Stimulated activated CD4-positive, alpha-beta T cell treated with anti-CD3 and anti-CD28 coated beads, Interleukin-2, amount 100 ng/mL, for 24 hours (primary cell): Measurements from ENCODE around the gene RASL11A.
"Not testable (repeated sequence)": the region's sequence is repeated elsewhere in the genome, so short reads cannot be mapped to it uniquely, and the experiment has no call there.

Source experiments
- DNase-seq, 2 donors: peaks; one replicate each; pipeline ENCODE4 v3.0.0-alpha.2; 2020

Gene RASL11A, protein sequence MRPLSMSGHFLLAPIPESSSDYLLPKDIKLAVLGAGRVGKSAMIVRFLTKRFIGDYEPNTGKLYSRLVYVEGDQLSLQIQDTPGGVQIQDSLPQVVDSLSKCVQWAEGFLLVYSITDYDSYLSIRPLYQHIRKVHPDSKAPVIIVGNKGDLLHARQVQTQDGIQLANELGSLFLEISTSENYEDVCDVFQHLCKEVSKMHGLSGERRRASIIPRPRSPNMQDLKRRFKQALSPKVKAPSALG

DNA sequence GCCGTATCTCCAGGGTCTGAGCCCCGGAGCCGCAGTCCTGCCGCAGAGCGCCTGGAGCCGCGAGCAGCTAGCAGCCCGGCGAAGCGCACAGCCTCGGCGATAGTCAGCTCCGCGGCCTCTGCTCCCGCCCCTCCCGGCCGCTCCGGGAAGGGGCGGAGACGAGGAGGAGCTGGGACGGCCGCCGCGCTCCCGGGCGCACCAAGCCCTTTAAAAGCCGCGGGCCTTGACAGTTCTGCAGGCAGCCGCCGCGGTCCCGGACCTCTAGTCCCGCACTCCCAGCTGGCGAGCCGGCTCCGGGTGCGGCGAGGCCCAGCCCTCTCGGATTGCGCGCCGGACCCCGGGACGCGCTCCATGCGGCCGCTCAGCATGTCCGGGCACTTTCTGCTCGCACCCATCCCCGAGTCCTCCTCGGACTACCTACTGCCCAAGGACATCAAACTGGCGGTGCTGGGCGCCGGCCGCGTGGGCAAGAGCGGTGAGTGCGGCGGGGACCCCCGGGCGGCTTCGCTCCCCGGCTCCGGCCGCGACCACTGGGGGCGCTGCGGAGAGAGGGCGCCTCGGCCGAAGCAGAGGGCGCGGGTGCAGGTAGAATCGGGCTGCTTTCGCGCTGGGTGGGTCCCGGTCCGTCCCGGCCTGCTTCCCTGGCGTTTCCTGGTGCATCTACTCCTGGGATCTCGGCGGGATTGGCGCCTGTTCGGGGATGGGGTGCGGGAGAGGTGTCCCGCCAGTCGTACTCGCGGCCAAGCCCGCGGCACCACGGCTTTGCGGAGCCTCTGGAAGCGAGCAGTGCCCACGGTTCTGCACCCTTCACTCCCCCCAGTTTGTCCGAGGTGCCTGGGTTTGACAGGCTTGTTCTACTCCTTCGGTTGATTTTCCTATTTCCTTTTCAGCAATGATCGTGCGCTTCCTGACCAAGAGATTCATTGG is at the start of gene RASL11A:
TSS of gene RASL11A (plus strand) at position 237 of the 927 bp plus-strand sequence. CDS start at position 352, 115 bp downstream.
- peak; percentile 78 to 80 for DNase-seq

DNA sequence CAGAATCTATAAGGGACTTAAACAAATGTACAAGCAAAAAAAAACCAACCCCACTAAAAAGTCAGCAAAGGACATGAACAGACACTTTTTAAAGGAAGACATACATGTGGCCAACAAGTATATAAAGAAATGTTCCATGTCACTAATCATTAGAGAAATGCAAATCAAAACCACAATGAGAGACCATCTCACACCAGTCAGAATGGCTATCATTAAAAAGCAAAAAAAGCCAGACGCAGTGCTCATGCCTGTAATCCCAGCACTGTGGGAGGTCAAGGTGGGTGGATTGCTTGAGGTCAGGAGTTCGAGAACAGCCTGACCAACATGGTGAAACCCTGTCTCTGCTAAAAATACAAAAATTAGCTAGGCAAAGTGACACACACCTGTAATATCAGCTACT is 48.5 kb upstream of the RASL11A start:
- DNase-seq: not testable (repeated sequence)

DNA sequence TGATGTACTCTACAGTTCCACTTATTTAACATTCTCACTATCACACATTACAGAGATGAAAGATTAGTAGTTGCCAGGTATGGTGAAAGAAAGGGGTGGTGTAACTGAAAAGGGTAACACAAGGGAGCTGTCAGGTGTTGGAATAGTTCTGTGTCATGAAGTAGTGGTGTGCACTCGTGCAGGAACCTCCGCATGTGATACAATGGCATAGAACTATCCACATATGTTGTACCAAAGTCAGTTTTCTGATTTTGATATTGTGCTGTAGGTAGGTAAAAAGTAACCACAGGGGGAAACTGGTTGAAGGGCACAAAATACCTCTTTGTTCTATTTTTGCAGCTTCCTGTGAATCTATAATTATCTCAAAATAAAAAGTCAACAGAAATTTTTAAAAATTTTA is 43.6 kb upstream of the RASL11A start:
- DNase-seq: no peak

DNA sequence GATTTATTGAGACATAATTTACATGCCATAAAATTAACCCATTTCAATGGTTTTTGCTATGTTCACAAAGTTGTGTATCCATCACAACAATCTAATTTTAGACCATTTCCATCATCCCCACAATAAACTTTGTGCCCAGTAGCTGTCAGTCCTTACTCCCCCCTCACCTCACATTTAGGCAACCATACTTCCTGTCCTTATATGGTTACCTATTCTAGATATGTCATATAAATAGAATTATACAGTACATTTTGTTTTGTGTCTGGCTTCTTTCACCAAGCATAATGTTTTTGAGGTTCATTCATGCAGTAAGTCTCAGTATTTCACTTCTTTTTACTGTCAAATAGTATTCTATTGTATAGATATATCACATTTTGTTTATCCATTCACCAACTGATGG is 42.5 kb upstream of the RASL11A start:
- no peak for DNase-seq

DNA sequence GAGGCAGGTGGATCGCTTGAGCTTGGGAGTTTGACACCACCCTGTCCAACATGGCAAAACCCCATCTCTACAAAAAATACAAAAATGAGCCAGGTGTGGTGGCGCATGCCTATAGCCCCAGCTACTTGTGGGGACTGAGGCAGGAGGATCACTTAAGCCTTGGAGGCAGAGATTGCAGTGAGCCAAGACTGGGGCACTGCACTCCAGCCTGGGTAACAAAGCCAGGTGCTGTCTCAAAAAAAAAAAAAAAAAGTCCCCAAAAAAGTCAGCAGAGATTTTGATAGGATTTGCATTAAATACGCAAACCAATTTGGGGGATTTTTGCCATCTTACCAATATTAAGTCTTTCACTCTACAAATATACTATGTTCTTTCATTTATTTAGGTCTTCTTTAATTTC is 41.0 kb upstream of the RASL11A start:
- no peak for DNase-seq

DNA sequence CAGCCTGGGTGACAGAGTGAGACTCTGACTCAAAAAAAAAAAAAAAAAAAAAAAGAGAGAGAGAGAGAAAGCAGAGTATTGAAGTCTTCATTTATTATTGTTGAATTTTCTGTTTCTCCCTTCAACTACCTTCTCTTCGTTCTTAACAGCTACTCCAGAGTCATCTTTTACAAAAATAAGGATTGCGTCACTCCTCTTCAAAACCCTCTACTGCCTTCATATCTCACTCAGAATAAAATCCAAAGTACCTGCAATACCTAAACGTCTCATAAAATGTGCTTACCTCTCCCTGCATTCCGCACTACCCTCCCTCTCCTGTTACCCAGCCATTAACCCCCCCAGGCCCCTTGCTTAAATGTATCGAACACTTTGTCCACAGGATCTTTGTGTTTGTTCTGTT is 36.7 kb upstream of the RASL11A start:
- DNase-seq: no peak

DNA sequence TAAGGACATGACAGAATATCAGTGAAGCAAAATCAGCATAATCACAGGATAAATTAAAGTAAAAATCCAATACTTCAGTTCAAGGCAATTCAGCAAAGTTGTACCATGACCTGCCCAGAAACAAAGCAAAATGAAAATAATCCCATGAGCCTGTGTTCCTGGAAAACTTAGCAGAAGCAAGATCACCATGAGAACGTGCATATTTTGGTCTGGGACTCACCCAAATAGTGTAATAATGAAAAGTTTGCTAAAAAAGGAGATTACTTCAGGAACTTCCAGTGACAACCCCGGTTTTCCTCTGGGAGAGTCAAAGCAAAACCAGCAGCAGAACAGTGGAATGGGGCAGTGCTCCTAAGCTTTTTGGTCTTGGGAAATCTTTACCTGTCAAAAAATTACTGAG is 34.2 kb upstream of the RASL11A start:
- DNase-seq: no peak

DNA sequence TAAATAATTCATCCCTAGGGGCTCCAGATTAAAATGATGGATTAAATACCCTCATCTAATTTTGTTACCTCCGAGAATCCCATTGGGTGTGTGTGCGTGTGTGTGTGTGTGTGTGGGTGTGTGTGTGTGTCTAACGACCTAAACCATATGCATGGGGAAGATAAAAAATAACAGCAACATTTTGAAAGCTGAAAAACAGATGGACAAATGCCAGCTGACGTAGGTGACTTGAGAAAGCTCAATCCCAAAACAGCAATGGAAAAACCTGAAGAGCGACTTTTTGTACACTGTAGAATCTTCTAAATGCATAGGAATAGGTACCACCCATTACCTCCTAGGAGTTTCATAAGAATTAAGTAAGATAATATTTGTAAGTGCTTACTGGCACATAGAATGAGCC is 27.9 kb upstream of the RASL11A start:
- no peak for DNase-seq

DNA sequence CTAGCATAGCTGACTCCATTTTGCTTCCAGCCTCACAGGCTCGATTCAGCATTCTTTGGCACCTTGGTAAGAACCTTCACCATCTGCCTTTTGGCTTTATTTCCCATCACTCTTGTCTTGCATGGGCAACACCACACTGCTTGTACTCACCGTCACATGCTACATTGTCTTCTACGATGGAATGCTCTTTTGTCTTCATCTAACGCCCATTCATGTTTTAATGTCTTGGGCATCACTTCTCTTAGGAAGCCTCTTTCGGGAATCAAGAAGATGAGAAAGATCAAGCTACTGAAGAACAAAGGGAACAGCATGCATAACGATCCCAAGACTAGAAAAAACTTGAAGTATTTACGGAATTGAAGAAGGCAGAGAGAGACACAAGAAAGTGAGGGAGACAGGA is 25.0 kb upstream of the RASL11A start:
- no peak for DNase-seq

DNA sequence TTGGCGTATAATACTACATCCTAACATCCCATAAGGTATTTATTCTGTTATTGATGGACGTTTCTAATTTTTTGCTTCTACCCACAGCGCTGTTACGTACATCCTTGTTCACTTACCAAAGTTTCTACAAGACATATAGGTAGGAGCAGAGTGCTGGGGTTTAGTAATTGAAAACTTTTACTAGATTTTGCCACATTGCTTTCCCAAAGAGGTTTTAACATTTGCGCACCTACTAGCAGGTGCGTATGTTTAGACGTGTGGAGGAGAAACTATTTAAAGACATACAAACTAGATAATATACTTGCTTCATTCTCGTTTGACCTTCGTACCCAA is 19.8 kb upstream of the RASL11A start:
- no peak for DNase-seq

DNA sequence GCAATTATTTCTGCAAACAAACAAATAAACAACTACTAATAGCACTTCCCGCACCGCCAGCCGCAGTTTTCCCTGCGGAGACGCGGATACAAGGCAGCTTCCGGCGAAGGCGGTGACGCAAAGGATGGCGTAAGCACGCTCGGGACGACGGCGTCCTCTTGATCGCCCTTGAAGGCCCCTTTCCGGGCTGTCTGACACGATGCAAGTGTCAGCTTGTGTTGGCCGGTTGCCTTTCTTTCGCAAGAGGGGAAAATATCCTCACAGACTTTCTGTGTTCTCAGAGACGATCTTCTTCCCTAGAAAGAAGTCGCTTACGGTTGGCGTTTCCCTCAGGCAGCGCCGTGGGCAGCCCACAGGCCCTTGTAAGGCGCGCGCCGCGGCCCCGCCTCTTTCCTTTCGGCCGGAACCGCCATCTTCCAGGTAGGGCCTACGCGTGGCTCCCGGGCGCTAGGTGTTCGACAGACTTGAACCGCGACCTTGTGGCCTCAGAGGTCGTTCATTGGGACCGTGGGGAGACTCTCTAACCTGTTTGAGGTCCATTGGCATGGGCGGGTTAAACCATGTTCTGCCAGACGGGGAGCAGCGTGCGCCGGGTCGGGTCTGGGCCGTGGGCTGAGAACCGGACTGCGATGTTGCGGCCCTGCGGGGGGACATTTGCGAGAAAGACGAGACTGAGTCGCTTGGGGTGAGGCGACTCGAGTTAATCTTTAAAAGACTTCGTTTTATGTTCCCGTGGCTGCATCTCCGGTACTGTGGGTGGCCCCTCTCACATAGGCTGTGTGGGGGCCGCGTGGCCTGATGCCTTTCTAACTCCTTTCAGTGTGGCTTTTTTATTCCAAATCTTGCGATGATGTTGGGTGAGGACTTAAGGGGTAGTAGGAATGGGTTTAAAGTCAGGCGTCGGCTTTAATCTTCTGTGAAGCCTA is 19.2 kb upstream of the RASL11A start, which contains the start of gene RPL21:
TSS of gene RPL21 (plus strand) at position 393 of the 926 bp plus-strand sequence. CDS start 2,219 bp downstream, outside the sequence.
- DNase-seq: peak; percentile 90 to 93

DNA sequence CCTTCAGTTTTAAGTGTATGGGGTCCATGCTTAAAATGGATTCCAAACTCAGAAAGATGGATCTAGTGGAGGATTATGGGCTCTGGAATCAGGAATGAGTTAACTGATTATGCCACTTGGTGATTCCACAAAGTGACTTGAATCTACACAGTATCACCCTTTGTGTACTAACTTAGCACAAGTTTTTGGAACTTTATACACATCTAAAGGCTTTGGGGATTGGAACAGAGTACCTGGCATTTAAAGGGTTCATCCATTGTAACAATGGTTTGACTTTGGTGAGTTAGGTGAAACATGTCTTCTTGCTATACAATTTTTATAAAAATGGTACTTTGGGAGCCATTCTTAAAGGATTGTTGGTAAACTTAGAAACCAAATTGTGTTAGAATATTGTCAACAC is 18.2 kb upstream of the RASL11A start:
- no peak for DNase-seq

DNA sequence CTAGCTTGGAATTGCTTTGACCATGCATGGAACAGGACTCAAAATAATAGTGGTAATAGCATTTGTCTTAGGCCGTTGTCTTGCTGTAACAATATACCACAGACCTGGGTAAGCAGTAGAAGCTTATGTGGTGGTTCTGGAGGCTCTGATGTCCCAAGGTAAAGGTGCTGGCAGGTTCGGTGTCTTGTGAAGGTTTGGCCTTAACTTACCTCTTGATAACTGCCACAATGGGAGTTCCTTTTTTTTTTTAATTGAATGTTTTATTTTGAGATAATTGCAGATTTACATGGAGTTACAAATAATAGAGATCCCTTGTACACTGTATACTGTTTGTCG is 13.4 kb upstream of the RASL11A start:
- DNase-seq: no peak

DNA sequence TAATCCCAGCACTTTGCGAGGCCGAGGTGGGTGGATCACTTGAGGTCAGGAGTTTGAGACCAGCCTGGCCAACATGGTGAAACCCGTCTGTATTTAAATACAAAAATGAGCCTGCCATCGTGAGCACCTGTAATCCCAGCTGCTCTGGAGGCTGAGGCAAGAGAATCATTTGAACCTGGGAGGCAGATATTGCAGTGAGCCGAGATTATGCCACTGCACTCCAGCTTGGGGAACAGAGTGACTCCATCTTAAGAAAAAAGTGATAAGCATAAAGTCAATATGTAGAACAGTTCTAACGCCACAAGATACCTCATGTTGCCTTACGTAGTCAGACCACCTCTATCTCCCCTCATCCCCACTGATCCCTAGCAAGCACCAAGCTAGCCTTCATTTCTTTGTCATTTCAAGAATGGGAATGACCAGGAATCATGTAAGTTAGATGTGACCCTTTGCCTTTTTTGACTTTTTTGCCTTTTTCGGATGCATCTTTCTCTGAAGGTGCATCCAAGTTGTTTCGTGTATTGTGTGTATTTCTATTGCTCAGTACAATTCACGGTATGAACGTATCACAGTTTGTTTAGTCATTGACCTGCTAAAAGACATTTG is 12.9 kb upstream of the RASL11A start:
- no peak for DNase-seq

DNA sequence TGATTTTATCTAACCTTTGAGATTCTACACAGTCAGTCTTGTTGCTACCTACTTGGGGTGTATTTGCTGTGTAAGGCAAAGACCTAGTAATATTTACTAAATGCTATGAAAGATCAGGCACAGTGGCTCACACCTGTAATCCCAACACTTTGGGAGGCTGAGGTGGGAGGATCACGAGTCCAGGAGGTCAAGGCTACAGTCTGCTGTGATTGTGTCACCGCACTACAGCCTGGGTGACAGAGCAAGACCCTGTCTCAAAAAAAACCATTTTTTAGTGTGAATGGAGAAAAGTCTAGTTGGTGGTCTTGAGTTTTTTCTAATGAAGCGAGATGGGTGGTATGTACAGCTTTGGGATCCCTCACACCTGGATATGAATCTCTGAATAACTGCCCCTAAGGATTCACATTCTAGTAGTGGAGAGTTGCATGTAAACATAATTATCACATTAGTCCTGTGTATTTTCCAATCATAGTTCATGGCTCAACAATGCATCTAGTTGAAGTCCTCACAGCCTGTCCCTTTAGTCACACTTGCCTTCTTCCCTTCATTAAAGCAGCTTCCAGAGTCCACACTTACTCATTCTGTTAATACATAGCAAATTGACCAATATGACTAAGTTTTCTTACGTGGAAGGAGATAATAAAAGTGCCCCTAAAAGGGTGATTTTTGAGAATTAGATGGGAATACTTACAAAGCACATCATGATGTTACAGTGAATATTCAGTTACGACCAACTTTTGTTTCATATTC is 11.8 kb upstream of the RASL11A start:
- DNase-seq: no peak

DNA sequence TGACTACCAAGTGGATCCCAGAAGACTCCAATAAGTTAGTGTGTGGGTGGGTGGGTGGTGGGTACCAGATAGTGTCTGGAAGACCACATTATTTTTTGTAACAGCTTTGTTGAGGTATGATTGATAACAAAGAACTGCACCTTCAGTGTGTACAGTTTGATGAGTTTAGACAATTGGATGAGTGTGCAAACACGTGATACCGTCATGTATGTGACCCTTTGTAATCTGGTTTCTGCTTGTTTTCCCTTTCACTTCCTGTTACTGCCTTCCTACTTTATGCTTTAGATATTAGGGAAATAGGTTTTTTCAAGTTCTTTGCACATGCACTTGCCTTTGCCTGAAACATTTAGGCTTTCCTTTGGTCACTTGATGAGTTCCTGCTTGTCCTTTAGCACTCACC is 10.8 kb upstream of the RASL11A start:
- no peak for DNase-seq

DNA sequence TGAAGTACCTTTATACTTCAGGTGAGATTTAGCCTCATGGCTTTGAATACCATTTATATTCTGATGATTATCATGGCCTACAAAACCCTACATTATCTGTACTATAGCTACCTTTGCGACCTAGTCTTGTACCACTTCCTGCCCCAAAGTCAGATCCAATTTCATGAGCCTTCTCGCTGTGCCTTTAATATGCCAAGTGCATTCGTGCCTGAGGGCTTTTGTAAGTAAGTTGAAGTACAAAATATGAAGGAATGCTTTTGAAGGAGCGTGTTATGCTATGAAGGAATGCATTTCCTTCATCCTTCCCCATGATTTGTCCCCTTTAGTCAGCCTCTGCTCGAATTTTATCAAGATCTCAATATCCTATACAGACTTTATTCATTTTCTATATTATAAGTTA is 9.2 kb upstream of the RASL11A start:
- DNase-seq: no peak

DNA sequence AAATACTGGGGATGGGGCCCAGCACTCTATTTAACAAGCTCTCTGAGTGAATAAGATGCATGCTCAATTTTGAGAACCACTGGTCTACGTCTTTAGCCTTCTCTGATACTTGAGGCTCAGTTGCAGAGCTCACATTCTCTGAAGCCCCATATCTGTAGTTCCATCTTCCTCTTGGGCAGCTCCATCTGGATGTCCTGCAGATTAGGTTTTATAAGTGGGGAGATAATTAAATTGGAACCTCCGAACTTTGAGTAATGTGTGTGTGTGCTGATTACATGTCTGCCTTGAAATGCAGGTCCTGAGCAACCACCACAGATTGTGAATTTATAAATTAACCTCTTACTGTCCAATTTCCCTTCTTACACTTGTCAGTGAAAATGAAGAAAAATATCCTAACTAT is 7.2 kb upstream of the RASL11A start:
- no peak for DNase-seq

DNA sequence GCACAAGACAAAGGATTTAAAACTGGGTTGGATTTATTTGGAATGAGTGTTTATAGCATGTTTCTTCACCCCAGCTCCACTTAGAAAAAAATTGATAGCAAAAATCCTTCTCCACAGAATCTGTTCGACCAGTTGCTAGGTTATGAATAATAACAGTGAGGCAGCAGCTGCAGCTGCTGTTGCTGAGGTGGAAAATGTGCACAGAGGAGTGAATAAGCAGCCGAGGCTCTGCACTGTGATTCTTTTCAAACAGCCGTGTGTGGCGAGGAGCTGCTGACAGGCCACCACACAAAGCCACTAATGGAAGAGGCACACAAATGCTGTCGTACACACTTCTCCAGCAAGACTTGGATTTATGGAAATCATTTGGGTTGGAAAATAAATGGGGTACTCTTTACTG is 6.4 kb upstream of the RASL11A start:
- no peak for DNase-seq

DNA sequence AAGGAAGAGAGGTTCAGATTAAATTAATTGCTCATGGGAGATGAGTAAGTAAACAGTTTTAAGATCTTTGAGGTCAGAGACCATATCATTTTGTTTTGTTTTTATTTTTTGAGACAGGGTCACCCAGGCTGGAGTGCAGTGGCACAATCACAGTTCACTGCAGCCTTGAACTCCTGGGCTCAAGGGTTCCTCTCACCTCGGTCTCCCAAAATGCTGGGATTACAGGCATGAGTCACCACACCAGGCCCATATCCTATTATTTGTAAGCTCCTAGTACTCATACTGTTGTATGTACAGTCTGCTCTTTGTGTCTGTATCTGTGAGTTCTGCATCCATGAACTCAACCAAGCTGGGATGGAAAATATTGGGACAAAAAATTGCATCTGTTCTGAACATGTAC is 6.0 kb upstream of the RASL11A start:
- no peak for DNase-seq

DNA sequence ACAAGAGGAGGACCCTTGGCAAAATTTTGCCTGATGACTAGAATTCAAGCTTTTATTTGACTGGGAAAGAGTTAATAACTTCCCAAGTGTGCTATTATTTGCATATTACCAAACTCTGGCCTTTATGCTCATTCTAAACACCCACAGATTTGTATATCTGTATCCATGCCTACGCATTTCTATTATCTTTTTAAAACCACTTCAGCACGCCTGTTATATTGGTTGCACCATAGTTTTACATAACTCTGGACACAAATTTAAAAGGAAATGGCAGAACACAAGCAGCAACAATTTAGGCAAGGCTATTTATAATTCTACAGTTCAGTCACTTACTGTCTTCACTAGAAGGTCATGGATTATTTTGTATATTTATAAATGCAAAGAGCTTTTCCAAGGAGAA is 3.7 kb upstream of the RASL11A start:
- DNase-seq: no peak

DNA sequence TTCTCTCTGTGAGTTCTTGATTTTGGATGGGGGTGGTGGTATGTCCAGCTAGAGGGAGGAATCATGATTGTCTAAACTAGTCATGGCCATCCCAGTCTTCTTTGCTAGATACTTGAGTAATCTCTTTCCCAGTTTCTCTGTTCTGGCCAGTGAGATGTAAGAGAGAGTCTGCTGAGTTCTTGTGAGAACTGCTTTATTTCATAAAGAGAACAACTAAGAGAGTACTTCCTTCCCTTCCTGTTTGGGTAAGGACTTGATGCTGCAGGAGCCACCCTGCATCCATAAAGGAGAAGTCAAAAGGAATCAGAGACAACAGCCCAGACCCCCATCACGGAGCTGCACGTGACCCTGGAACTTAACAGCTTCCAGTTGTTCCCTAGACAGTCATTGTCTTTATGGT is 3.0 kb upstream of the RASL11A start:
- DNase-seq: no peak
